GM12875 (cell line): ENCODE data around the gene TXNL4A.
"Not testable (repeated sequence)": the region's sequence is repeated elsewhere in the genome, so short reads cannot be mapped to it uniquely, and the experiment has no call there.

Experiments used
- H3K4me3 ChIP-seq: one replicate; pipeline ENCODE4 v1.5.1; 2011; ENCODE audit warnings: low read depth, low read length, control low read depth
- TF ChIP-seq, protein P1 (sequence below): IDR thresholded peaks from 2 replicates; pipeline ENCODE4 v1.5.1; 2011; ENCODE audit warnings: low read depth, mild to moderate bottlenecking, control low read depth, inconsistent platforms, low read length, moderate library complexity, borderline replicate concordance; ENCODE audit not compliant: insufficient read depth

TXNL4A gene

DNA sequence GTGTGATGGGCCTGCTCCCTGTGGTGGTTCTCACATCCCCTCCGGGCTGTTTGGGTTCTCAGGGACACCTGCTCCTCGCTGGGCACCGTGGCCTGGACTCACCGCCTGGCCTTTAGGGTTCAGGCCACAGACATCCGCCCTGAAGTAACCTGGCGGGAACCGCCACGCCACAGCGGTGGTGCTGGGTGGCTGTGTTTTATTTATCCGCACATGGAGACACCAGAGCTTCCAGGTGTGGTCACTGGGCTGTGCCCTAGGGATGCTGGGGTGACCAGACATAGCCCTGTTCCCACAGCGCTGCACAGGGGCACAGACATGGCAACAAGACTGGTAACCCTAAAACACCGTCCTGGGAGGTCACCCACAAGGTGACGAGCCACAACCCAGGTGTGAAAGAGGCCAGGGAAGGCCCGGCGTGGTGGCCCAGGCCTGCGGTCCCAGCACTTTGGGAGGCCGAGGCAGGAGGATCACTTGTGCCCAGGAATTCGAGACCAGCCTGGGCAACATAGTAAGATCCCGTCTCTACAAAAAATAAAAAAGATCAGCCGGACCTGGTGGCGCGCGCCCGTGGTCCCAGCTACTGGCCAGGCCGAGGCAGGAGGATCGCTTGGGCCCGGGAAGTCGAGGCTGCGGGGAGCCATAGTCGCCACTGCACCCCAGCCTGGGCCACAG, 24.6 kb downstream of the TXNL4A start:
- TF ChIP-seq, protein P1, sequence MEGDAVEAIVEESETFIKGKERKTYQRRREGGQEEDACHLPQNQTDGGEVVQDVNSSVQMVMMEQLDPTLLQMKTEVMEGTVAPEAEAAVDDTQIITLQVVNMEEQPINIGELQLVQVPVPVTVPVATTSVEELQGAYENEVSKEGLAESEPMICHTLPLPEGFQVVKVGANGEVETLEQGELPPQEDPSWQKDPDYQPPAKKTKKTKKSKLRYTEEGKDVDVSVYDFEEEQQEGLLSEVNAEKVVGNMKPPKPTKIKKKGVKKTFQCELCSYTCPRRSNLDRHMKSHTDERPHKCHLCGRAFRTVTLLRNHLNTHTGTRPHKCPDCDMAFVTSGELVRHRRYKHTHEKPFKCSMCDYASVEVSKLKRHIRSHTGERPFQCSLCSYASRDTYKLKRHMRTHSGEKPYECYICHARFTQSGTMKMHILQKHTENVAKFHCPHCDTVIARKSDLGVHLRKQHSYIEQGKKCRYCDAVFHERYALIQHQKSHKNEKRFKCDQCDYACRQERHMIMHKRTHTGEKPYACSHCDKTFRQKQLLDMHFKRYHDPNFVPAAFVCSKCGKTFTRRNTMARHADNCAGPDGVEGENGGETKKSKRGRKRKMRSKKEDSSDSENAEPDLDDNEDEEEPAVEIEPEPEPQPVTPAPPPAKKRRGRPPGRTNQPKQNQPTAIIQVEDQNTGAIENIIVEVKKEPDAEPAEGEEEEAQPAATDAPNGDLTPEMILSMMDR, result no peak
- H3K4me3 ChIP-seq, result peak overlapping the region; percentile 60

DNA sequence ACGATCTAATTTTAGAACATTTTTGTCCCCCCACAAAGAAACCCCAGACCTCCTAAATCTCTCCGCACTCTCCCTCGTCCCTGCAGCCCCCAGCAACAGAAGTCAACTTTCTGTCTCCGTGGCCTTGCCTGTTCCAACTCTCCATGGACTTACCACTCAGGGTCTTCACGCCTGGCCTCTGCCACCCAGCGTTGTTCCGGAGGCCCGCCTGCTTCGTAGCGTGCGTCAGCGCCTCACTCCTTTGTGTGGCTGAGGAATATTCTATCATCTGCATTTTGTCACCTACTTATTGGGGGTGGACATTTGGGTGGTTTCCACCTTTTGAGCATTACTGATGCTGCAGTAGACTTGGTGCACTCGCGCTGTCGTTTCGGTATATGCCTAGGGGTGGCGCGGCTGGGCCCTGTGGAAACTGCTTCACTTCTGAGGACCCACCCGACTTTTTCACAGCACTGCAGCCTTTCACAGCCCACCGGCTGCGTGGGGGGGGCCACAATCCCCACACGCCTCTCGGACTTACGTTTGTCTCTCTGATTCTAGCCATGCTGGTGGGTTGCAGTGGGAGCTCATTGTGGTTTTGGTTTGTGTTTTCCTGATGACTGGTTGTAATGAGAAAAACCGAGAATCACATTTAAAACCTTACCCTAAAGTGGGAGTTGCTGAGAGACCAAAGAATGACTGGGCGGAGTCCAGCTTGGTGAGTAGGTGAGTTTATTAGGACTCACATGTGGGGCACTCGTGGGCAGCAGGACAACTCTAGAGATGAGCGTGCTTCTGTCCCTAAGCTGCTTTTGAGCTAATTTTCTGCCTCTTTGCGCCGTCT, 25.3 kb downstream of the TXNL4A start:
- peak overlapping the region; percentile 28 for H3K4me3 ChIP-seq
- TF ChIP-seq, protein P1, result peak; percentile 56

DNA sequence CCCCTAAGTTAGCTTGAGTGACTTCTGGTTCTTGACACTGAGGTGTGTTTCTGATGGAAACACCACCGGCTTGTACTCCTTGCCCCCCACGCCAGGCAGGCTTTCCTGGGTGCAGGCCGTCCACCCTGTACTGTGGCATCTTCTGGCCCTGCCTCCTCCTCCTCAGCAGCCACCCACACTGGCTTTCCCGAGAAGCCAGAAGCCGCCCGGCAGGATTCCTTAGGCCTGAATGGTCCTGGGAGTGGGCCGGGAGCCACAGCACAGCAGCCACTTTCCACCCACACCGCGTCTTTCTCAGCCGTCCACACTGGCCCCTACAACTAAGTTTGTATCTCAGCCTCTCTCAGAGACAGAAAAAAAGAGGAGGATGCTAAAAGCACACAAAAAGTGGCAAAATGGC, 26.1 kb downstream of the TXNL4A start:
- no peak overlapping the region for H3K4me3 ChIP-seq
- TF ChIP-seq, protein P1, result no peak

DNA sequence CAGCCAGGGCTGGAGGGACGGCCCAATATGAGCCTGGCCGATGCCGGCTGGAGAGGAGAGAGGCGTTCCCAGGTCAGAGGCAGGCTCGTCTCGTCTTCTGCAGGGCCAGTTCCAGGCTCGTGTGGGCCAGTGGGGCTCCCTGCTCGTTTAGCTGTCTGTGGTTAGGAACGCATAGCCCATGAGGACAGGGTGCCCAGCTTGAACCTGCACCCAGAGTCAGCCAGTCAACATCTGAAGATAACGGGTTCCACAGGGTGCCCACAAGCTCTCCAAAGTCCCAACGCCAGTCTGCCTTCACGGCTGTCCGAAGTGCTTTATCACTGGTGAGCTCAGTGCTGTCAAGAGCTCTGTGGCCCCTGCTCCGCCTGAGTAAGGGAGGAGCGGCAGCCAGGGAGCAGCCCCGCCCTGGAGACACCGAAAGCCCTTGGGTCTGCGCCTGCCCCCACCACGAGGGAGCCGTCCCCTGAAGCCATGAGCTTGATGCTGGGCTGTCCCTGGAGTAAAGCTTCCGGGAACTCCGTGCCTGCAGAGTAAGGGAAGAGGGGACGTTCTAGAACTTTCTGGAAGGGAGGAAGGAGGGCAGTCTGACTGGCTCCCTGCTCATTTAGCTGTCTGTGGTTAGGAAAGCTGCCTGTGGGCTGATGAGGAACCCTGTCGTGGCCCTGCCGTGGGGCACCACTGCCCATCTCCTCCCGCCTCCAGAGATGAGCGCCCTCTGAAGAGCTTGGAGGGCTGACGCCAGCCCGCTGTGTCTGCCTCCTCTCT, 26.7 kb downstream of the TXNL4A start:
- H3K4me3 ChIP-seq, result no peak overlapping the region
- TF ChIP-seq, protein P1, result no peak

DNA sequence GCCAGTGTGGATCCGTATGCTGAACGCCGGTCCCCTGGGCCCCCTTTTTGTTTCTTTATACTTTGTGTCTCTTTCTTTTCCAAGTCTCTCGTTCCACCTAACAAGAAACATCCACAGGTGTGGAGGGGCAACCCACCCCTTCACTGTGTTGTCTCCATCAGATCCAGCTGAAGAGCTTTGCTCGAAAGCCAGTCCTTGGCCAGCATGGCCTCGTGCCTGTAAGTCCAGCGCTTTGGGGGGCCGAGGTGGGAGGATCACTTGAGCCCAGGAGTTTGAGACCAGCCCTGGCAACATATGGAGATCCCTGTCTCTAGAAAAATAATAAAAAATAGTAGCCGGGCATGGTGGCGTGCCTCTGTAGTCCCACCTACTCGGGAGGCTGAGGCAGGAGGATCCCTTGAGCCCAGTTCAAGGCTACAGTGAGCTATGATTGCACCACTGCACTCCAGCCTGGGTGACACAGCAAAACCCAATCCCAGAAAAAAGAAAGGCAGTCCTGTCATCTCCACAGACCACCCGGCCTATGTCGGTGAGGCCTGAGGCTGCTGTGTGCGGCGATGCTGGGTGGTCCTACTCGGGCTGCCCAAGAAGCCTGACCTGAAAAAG, 27.3 kb downstream of the TXNL4A start:
- H3K4me3 ChIP-seq, result no peak overlapping the region
- TF ChIP-seq, protein P1, result no peak

DNA sequence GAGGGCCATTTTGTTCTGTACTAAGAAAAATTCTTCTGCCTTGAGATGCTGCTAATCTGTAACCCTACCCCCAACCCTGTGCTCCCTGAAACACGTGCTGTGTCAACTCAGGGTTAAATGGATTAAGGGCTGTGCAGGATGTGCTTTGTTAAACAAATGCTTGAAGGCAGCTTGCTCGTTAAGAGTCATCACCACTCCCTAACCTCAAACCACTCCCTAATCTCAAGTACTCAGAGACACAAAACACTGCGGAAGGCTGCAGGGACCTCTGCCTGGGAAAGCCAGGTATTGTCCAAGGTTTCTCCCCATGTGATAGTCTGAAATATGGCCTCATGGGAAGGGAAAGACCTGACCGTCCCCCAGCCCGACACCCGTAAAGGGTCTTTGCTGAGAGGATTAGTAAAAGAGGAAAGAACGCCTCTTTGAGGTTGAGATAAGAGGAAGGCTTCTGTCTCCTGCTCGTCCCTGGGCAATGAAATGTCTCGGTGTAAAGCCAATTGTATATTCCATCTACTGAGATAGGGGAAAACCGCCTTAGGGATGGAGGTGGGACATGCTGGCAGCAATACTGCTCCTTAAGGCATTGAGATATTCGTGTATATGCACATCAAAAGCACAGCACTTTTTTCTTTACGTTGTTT, 28.1 kb downstream of the TXNL4A start:
- H3K4me3 ChIP-seq, result not testable (repeated sequence)

DNA sequence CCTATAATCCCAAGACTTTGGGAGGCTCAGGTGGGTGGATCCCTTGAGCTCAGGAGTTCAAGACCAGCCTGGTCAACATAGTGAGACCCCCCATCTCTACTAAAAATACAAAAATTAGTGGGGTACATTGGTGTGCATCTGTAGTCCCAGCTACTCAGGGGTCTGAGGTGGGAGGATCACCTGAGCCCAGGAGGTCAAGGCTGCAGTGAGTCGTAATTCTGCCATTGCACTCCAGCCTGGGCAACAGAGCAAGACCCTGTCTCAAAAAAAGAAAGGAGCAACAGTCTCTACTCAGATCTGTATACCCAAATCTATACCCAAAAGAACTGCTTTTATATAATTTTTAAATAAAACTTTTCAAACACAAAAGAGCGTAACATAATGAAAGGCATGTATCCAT, 29.4 kb downstream of the TXNL4A start:
- TF ChIP-seq, protein P1, result no peak
- H3K4me3 ChIP-seq, result no peak overlapping the region
